Loucy (cell line): ENCODE results near the gene HPS1.

Experiments used
- H2AFZ ChIP-seq: fragments of 200-600 bp; sonication (generic); 2 replicates; pipeline ENCODE4 v1.6.0; 2016; ENCODE audit warnings: antibody characterized with exemption, mild to moderate bottlenecking, low read length, moderate library complexity
- H3F3A ChIP-seq: fragments of 200-600 bp; 2 replicates; pipeline ENCODE4 v1.6.0; 2016; ENCODE audit warnings: antibody characterized with exemption, low read depth, mild to moderate bottlenecking
- H3K27me3 ChIP-seq: fragments of 200-600 bp; sonication (generic); 2 replicates; pipeline ENCODE4 v1.6.1; 2014; ENCODE audit warnings: low read length, mild to moderate bottlenecking; ENCODE audit not compliant: insufficient read depth, poor library complexity, severe bottlenecking
- H3K36me3 ChIP-seq: fragments of 200-600 bp; sonication (generic); 2 replicates; pipeline ENCODE4 v1.6.1; 2016; ENCODE audit warnings: low read length; ENCODE audit not compliant: insufficient read depth
- H3K4me1 ChIP-seq: fragments of 200-600 bp; sonication (generic); 2 replicates; pipeline ENCODE4 v1.5.1; 2014; ENCODE audit warnings: low read length, mild to moderate bottlenecking; ENCODE audit not compliant: insufficient read depth, poor library complexity, severe bottlenecking
- H3K4me2 ChIP-seq: fragments of 200-600 bp; sonication (generic); 2 replicates; pipeline ENCODE4 v1.6.0; 2014; ENCODE audit warnings: antibody characterized with exemption, low read length, low read depth, mild to moderate bottlenecking; ENCODE audit not compliant: poor library complexity, severe bottlenecking
- H3K4me3 ChIP-seq: fragments of 200-600 bp; sonication (generic); 2 replicates; pipeline ENCODE4 v1.5.1; 2014; ENCODE audit warnings: low read length, mild to moderate bottlenecking, mixed read lengths; ENCODE audit not compliant: poor library complexity, severe bottlenecking
- H3K79me2 ChIP-seq: fragments of 200-600 bp; sonication (generic); 2 replicates; pipeline ENCODE4 v1.6.1; 2014; ENCODE audit warnings: low read length; ENCODE audit not compliant: insufficient read depth
- H3K9ac ChIP-seq: fragments of 200-600 bp; sonication (generic); 2 replicates; pipeline ENCODE4 v1.6.0; 2014; ENCODE audit warnings: mild to moderate bottlenecking, low read depth, low read length, moderate library complexity; ENCODE audit not compliant: poor library complexity, severe bottlenecking
- H3K9me2 ChIP-seq: fragments of 200-600 bp; sonication (generic); replicated peaks from 2 replicates; pipeline ENCODE4 v1.6.1; 2016; ENCODE audit warnings: low read depth, low read length, mixed read lengths
- H3K9me3 ChIP-seq: fragments of 200-600 bp; sonication (generic); 2 replicates; pipeline ENCODE4 v1.6.1; 2014; ENCODE audit warnings: mild to moderate bottlenecking, antibody characterized with exemption, low read length, low read depth; ENCODE audit not compliant: insufficient read depth
- H4K20me1 ChIP-seq: fragments of 200-600 bp; sonication (generic); 2 replicates; pipeline ENCODE4 v1.6.0; 2014; ENCODE audit warnings: antibody characterized with exemption, low read length, mild to moderate bottlenecking; ENCODE audit not compliant: insufficient read depth, poor library complexity, severe bottlenecking
- EZH2phosphoT487 ChIP-seq: fragments of 200-600 bp; IDR thresholded peaks from 2 replicates; pipeline ENCODE4 v1.6.1; 2018; ENCODE audit warnings: antibody characterized with exemption, mild to moderate bottlenecking, moderate library complexity, borderline replicate concordance
- TF ChIP-seq, protein P1 (sequence below): fragments of 200-600 bp; sonication (generic); conservative IDR thresholded peaks from 2 replicates; pipeline ENCODE4 v1.5.1; 2014; ENCODE audit warnings: mild to moderate bottlenecking, antibody characterized with exemption, low read length

The HPS1 gene

DNA sequence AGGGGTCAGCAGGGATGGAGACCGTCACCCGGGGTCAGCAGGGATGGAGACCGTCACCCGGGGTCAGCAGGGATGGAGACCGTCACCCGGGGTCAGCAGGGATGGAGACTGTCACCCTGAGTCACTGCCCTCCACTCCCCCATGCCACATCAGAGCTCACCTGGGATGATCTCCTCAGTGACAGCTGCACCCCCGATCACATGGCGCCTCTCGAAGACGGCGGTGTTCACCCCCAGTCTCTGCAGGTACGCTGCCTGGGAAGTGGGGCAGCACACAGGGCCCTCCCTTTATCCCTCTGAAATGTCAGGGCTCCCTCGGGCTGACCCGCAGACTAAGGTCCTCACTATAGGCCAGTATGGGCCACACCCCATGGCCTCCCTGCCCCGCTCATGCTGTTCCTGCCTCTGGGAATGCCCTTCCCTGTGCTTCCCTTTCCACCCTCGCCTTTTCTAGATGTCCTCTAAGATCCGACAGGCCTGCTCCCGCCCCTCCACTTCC, 38.9 kb downstream of the HPS1 start:
- no peaks in the 10 kb centered on the region for H3K79me2 ChIP-seq
- no peaks in the 10 kb centered on the region for H3K9me3 ChIP-seq
- no peaks in the 10 kb centered on the region for H3K36me3 ChIP-seq
- no peaks in the 10 kb centered on the region for H3K27me3 ChIP-seq
- H2AFZ ChIP-seq = no peak overlapping the region
- H4K20me1 ChIP-seq = no peaks in the 10 kb centered on the region
- no peaks in the 10 kb centered on the region for H3K9me2 ChIP-seq
- no peaks in the 10 kb centered on the region for H3F3A ChIP-seq
- no peak overlapping the region for H3K9ac ChIP-seq
- no peaks in the 10 kb centered on the region for H3K4me1 ChIP-seq
- H3K4me3 ChIP-seq = no peak overlapping the region
- H3K4me2 ChIP-seq = no peak overlapping the region
- no peak for TF ChIP-seq EZH2phosphoT487
- TF ChIP-seq, protein P1, sequence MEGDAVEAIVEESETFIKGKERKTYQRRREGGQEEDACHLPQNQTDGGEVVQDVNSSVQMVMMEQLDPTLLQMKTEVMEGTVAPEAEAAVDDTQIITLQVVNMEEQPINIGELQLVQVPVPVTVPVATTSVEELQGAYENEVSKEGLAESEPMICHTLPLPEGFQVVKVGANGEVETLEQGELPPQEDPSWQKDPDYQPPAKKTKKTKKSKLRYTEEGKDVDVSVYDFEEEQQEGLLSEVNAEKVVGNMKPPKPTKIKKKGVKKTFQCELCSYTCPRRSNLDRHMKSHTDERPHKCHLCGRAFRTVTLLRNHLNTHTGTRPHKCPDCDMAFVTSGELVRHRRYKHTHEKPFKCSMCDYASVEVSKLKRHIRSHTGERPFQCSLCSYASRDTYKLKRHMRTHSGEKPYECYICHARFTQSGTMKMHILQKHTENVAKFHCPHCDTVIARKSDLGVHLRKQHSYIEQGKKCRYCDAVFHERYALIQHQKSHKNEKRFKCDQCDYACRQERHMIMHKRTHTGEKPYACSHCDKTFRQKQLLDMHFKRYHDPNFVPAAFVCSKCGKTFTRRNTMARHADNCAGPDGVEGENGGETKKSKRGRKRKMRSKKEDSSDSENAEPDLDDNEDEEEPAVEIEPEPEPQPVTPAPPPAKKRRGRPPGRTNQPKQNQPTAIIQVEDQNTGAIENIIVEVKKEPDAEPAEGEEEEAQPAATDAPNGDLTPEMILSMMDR = no peak

- H3K9me2 ChIP-seq = no peaks in the 10 kb centered on the region
- no peak overlapping the region for H2AFZ ChIP-seq
- no peaks in the 10 kb centered on the region for H3K27me3 ChIP-seq
- no peak overlapping the region for H3K4me3 ChIP-seq
- H3K36me3 ChIP-seq = no peaks in the 10 kb centered on the region
- no peaks in the 10 kb centered on the region for H3K4me1 ChIP-seq
- H3K9me3 ChIP-seq = no peaks in the 10 kb centered on the region
- no peaks in the 10 kb centered on the region for H4K20me1 ChIP-seq
- no peaks in the 10 kb centered on the region for H3K79me2 ChIP-seq
- TF ChIP-seq EZH2phosphoT487 = no peak
- TF ChIP-seq, protein P1 = no peak
- no peaks in the 10 kb centered on the region for H3F3A ChIP-seq
- no peak overlapping the region for H3K4me2 ChIP-seq
- no peak overlapping the region for H3K9ac ChIP-seq
These were observed 39.6 kb downstream of the HPS1 start for GRCh38 chr10:98407017-98407743.

DNA sequence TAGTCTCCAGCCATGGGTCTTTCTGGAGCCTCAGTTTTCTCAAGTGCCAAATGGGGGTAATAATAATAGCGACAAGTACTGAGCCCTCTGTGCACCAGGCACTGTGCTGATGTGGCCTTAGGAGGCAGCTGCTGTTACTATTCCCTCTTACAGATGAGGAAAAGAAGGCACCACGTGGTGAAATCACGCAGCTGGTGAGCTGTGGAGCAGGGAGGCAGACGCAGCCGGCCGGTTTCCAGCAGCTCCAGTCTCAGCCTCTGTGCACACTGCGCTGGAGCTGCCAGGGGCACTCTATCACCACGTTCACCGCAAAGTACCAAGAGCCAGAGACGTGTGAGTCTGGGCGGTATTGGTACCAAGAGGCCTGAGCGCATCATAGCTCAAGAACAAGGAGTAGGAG, 41.3 kb downstream of the HPS1 start:
- TF ChIP-seq, protein P1 = no peak
- TF ChIP-seq EZH2phosphoT487 = no peak
- Histone ChIP-seq H3K27me3 (no peaks in the 10 kb centered on the region), H3K4me2 (no peak overlapping the region)

More for the DNA sequence above, 41.3 kb downstream of the HPS1 start:
- Histone ChIP-seq H3K4me3 (no peak overlapping the region), H3K36me3 (no peaks in the 10 kb centered on the region), H3F3A (no peaks in the 10 kb centered on the region), H2AFZ (no peak overlapping the region), H3K79me2 (no peaks in the 10 kb centered on the region), H3K9me2 (no peaks in the 10 kb centered on the region), H4K20me1 (no peaks in the 10 kb centered on the region), H3K4me1 (no peaks in the 10 kb centered on the region), H3K9ac (no peak overlapping the region), H3K9me3 (no peaks in the 10 kb centered on the region)
